Measurements from ENCODE around the gene TMEM255B.
A peak's percentile ranks its signal among the peaks of the same experiment; 100 is the strongest.
"Not testable (repeated sequence)": the region's sequence is repeated elsewhere in the genome, so short reads cannot be mapped to it uniquely, and the experiment has no call there.

Gene TMEM255B

GRCh38 chr13:113783200-113783881, 24.3 kb downstream of the TMEM255B start:
- intact Hi-C loops (cut with DNase I), result no loop called here
- peak in 3 of 10 donors; percentile 0 to 39 (median 8) for DNase-seq

- intact Hi-C loops (cut with DNase I), result no loop called here
- no peak for DNase-seq
Measured at GRCh38 chr13:113783966-113784644, 25.1 kb downstream of the TMEM255B start.

GRCh38 chr13:113784645-113785024, 25.6 kb downstream of the TMEM255B start:
- intact Hi-C loops (cut with DNase I), result no loop called here

GRCh38 chr13:113785051-113786010, 26.3 kb downstream of the TMEM255B start:
- DNase-seq, result peak in 1 of 10 donors; percentile 65

More at GRCh38 chr13:113784645-113785024, 25.6 kb downstream of the TMEM255B start:
- DNase-seq, result peak in 1 of 10 donors; percentile 4

GRCh38 chr13:113786262-113786841, 27.3 kb downstream of the TMEM255B start:
- no peak for DNase-seq

More at GRCh38 chr13:113785051-113786010, 26.3 kb downstream of the TMEM255B start:
- intact Hi-C loops (cut with DNase I), result no loop called here

GRCh38 chr13:113787694-113788093, 28.7 kb downstream of the TMEM255B start:
- DNase-seq, result peak in 2 of 10 donors; percentile 40 to 41
- intact Hi-C loops (cut with DNase I), result no loop called here

More at GRCh38 chr13:113786262-113786841, 27.3 kb downstream of the TMEM255B start:
- intact Hi-C loops (cut with DNase I), result no loop called here

- DNase-seq, result peak in 2 of 10 donors; percentile 6 to 75
- intact Hi-C loops (cut with DNase I), result no loop called here
Measured at GRCh38 chr13:113788413-113789135, 29.5 kb downstream of the TMEM255B start.

- intact Hi-C loops (cut with DNase I), result no loop called here
- DNase-seq, result peak in 1 of 10 donors; percentile 28
Measured at GRCh38 chr13:113789167-113789566, 30.1 kb downstream of the TMEM255B start.

GRCh38 chr13:113789931-113790330, 30.9 kb downstream of the TMEM255B start:
- intact Hi-C loops (cut with DNase I), result not testable (repeated sequence)
- peak in 2 of 10 donors; percentile 2 to 34 for DNase-seq

- peak in 2 of 10 donors; percentile 46 to 65 for DNase-seq
- intact Hi-C loops (cut with DNase I), result no loop called here
Measured at GRCh38 chr13:113791226-113791625, 32.2 kb downstream of the TMEM255B start.

- intact Hi-C loops (cut with DNase I), result no loop called here
- peak in 2 of 10 donors; percentile 33 to 72 for DNase-seq
Measured at GRCh38 chr13:113791761-113792160, 32.7 kb downstream of the TMEM255B start.

- intact Hi-C loops (cut with DNase I), result no loop called here
- peak in 2 of 10 donors; percentile 22 to 56 for DNase-seq
Measured at GRCh38 chr13:113792236-113792770, 33.3 kb downstream of the TMEM255B start.

GRCh38 chr13:113792886-113793717, 34.1 kb downstream of the TMEM255B start:
- intact Hi-C loops (cut with DNase I), result no loop called here
- peak in 3 of 10 donors; percentile 6 to 76 (median 66) for DNase-seq

- peak in 2 of 10 donors; percentile 50 to 63 for DNase-seq
Measured at GRCh38 chr13:113793718-113794085, 34.7 kb downstream of the TMEM255B start.

GRCh38 chr13:113794086-113794485, 35.1 kb downstream of the TMEM255B start:
- peak in 2 of 10 donors; percentile 60 to 63 for DNase-seq
- intact Hi-C loops (cut with DNase I), result no loop called here

More at GRCh38 chr13:113793718-113794085, 34.7 kb downstream of the TMEM255B start:
- intact Hi-C loops (cut with DNase I), result no loop called here

GRCh38 chr13:113794764-113795173, 35.7 kb downstream of the TMEM255B start:
- intact Hi-C loops (cut with DNase I), result no loop called here
- peak in 4 of 10 donors; percentile 5 to 86 (median 59) for DNase-seq

GRCh38 chr13:113795362-113795761, 36.3 kb downstream of the TMEM255B start:
- intact Hi-C loops (cut with DNase I), result not testable (repeated sequence)
- DNase-seq, result peak in 1 of 10 donors; percentile 3

All from posterior cingulate gyrus (tissue), 11 donors.